Loucy (cell line): ENCODE results near the gene SSTR3.

ENCODE experiments used
- H2AFZ ChIP-seq: fragments of 200-600 bp; sonication (generic); 2 replicates; pipeline ENCODE4 v1.6.0; 2016; ENCODE audit warnings: antibody characterized with exemption, mild to moderate bottlenecking, low read length, moderate library complexity
- H3F3A ChIP-seq: fragments of 200-600 bp; 2 replicates; pipeline ENCODE4 v1.6.0; 2016; ENCODE audit warnings: antibody characterized with exemption, low read depth, mild to moderate bottlenecking
- H3K27me3 ChIP-seq: fragments of 200-600 bp; sonication (generic); 2 replicates; pipeline ENCODE4 v1.6.1; 2014; ENCODE audit warnings: low read length, mild to moderate bottlenecking; ENCODE audit not compliant: insufficient read depth, poor library complexity, severe bottlenecking
- H3K36me3 ChIP-seq: fragments of 200-600 bp; sonication (generic); 2 replicates; pipeline ENCODE4 v1.6.1; 2016; ENCODE audit warnings: low read length; ENCODE audit not compliant: insufficient read depth
- H3K4me1 ChIP-seq: fragments of 200-600 bp; sonication (generic); 2 replicates; pipeline ENCODE4 v1.5.1; 2014; ENCODE audit warnings: low read length, mild to moderate bottlenecking; ENCODE audit not compliant: insufficient read depth, poor library complexity, severe bottlenecking
- H3K4me2 ChIP-seq: fragments of 200-600 bp; sonication (generic); 2 replicates; pipeline ENCODE4 v1.6.0; 2014; ENCODE audit warnings: antibody characterized with exemption, low read length, low read depth, mild to moderate bottlenecking; ENCODE audit not compliant: poor library complexity, severe bottlenecking
- H3K4me3 ChIP-seq: fragments of 200-600 bp; sonication (generic); 2 replicates; pipeline ENCODE4 v1.5.1; 2014; ENCODE audit warnings: low read length, mild to moderate bottlenecking, mixed read lengths; ENCODE audit not compliant: poor library complexity, severe bottlenecking
- H3K79me2 ChIP-seq: fragments of 200-600 bp; sonication (generic); 2 replicates; pipeline ENCODE4 v1.6.1; 2014; ENCODE audit warnings: low read length; ENCODE audit not compliant: insufficient read depth
- H3K9ac ChIP-seq: fragments of 200-600 bp; sonication (generic); 2 replicates; pipeline ENCODE4 v1.6.0; 2014; ENCODE audit warnings: mild to moderate bottlenecking, low read depth, low read length, moderate library complexity; ENCODE audit not compliant: poor library complexity, severe bottlenecking
- H3K9me2 ChIP-seq: fragments of 200-600 bp; sonication (generic); replicated peaks from 2 replicates; pipeline ENCODE4 v1.6.1; 2016; ENCODE audit warnings: low read depth, low read length, mixed read lengths
- H3K9me3 ChIP-seq: fragments of 200-600 bp; sonication (generic); 2 replicates; pipeline ENCODE4 v1.6.1; 2014; ENCODE audit warnings: mild to moderate bottlenecking, antibody characterized with exemption, low read length, low read depth; ENCODE audit not compliant: insufficient read depth
- H4K20me1 ChIP-seq: fragments of 200-600 bp; sonication (generic); 2 replicates; pipeline ENCODE4 v1.6.0; 2014; ENCODE audit warnings: antibody characterized with exemption, low read length, mild to moderate bottlenecking; ENCODE audit not compliant: insufficient read depth, poor library complexity, severe bottlenecking
- CTCF ChIP-seq: fragments of 200-600 bp; sonication (generic); conservative IDR thresholded peaks from 2 replicates; pipeline ENCODE4 v1.5.1; 2014; ENCODE audit warnings: mild to moderate bottlenecking, antibody characterized with exemption, low read length
- EZH2phosphoT487 ChIP-seq: fragments of 200-600 bp; IDR thresholded peaks from 2 replicates; pipeline ENCODE4 v1.6.1; 2018; ENCODE audit warnings: antibody characterized with exemption, mild to moderate bottlenecking, moderate library complexity, borderline replicate concordance

SSTR3 gene

GRCh38 chr22:37229805-37230672 lies 17.8 kb upstream of the SSTR3 start:
- peak overlapping the region; percentile 99 for H3K4me2 ChIP-seq
- H3K79me2 ChIP-seq: peaks cover 69% of the 10 kb centered on the region
- peaks cover 57% of the 10 kb centered on the region for H4K20me1 ChIP-seq
- no peaks in the 10 kb centered on the region for H3K9me3 ChIP-seq
- TF ChIP-seq CTCF (no peak), EZH2phosphoT487 (no peak)
- H3K4me3 ChIP-seq: peak overlapping the region; percentile 71
- H3K9me2 ChIP-seq: no peaks in the 10 kb centered on the region
- no peaks in the 10 kb centered on the region for H3K27me3 ChIP-seq
- no peak overlapping the region for H2AFZ ChIP-seq
- peaks cover 55% of the 10 kb centered on the region for H3K4me1 ChIP-seq
- peaks cover 88% of the 10 kb centered on the region; the same call in 1 of the 2 replicates for H3K36me3 ChIP-seq
- peak overlapping the region; percentile 94 for H3K9ac ChIP-seq
- H3F3A ChIP-seq: peaks cover 13% of the 10 kb centered on the region

- Histone ChIP-seq H2AFZ (no peak overlapping the region), H3F3A (peaks cover 13% of the 10 kb centered on the region), H3K4me3 (peak overlapping the region; percentile 71), H3K79me2 (peaks cover 61% of the 10 kb centered on the region), H3K9me2 (no peaks in the 10 kb centered on the region), H3K27me3 (no peaks in the 10 kb centered on the region), H3K9me3 (no peaks in the 10 kb centered on the region), H4K20me1 (peaks cover 49% of the 10 kb centered on the region), H3K4me1 (peaks cover 50% of the 10 kb centered on the region), H3K9ac (peak overlapping the region; percentile 94), H3K36me3 (peaks cover 88% of the 10 kb centered on the region; the same call in 1 of the 2 replicates), H3K4me2 (peak overlapping the region; percentile 99)
- TF ChIP-seq EZH2phosphoT487 (no peak), CTCF (no peak)
Observed at GRCh38 chr22:37229012-37229804, 16.9 kb upstream of the SSTR3 start.

- no peaks in the 10 kb centered on the region for H3K27me3 ChIP-seq
- TF ChIP-seq EZH2phosphoT487 (no peak), CTCF (no peak)
- peak overlapping the region; percentile 99 for H3K4me2 ChIP-seq
- H3K9ac ChIP-seq: peak overlapping the region; percentile 94
- H3K9me3 ChIP-seq: no peaks in the 10 kb centered on the region
- peaks cover 50% of the 10 kb centered on the region for H3K4me1 ChIP-seq
- peaks cover 88% of the 10 kb centered on the region; the same call in 1 of the 2 replicates for H3K36me3 ChIP-seq
- peaks cover 53% of the 10 kb centered on the region for H3K79me2 ChIP-seq
- H3F3A ChIP-seq: peaks cover 13% of the 10 kb centered on the region
- peaks cover 44% of the 10 kb centered on the region for H4K20me1 ChIP-seq
- H3K4me3 ChIP-seq: no peak overlapping the region
- no peaks in the 10 kb centered on the region for H3K9me2 ChIP-seq
- H2AFZ ChIP-seq: no peak overlapping the region
Observed at GRCh38 chr22:37228106-37229011, 16.1 kb upstream of the SSTR3 start.
